GM12878 (cell line): Measurements from ENCODE around the gene THOC6.

Experiments
- CHD4 ChIP-seq: fragments of 200-600 bp; sonication (generic); IDR thresholded peaks from 2 replicates; pipeline ENCODE4 v1.6.1; 2016; ENCODE audit warnings: mild to moderate bottlenecking
- JUND ChIP-seq: IDR thresholded peaks from 2 replicates; pipeline ENCODE4 v1.6.1; 2012; ENCODE audit warnings: low read depth, mild to moderate bottlenecking, low read length, improper control_type of control experiment, moderate library complexity
- POLR2AphosphoS5 ChIP-seq: IDR thresholded peaks from 2 replicates; pipeline ENCODE4 v1.6.1; 2011; ENCODE audit warnings: mild to moderate bottlenecking, low read length, inconsistent platforms
- RBBP5 ChIP-seq: fragments of 200-600 bp; sonication (generic); conservative IDR thresholded peaks from 2 replicates; pipeline ENCODE4 v1.6.1; 2016
- SRF ChIP-seq, 2 experiments: IDR thresholded peaks; 2 replicates each; pipeline ENCODE4 v1.6.1; 2011; ENCODE audit warnings: low read depth in 2 of 2, low read length in 2 of 2, mild to moderate bottlenecking in 1 of 2, moderate library complexity in 1 of 2
- TAF1 ChIP-seq: IDR thresholded peaks from 2 replicates; pipeline ENCODE4 v1.6.1; 2011; ENCODE audit warnings: mild to moderate bottlenecking, low read depth, low read length, borderline replicate concordance
- YY1 ChIP-seq: IDR thresholded peaks from 2 replicates; pipeline ENCODE4 v1.6.1; 2011; ENCODE audit warnings: low read depth, mild to moderate bottlenecking, low read length
- TF ChIP-seq, protein P1 (sequence below), 3 experiments: IDR thresholded peaks in 2 of 3; conservative IDR thresholded peaks in 1 of 3; 2 replicates each; pipeline ENCODE4 v1.5.1; 2011; ENCODE audit warnings: low read depth in 3 of 3, low read length in 3 of 3, mild to moderate bottlenecking in 3 of 3, control low read depth in 2 of 3, moderate library complexity in 2 of 3, inconsistent platforms in 1 of 3, mixed read lengths in 1 of 3; ENCODE audit not compliant: control insufficient read depth in 2 of 3, insufficient read depth in 1 of 3; ENCODE audit errors: extremely low read depth in 1 of 3
- TF ChIP-seq, protein P2 (sequence below): IDR thresholded peaks from 2 replicates; pipeline ENCODE4 v1.6.1; 2012; ENCODE audit warnings: mild to moderate bottlenecking, low read depth, low read length
- TF ChIP-seq, protein P3 (sequence below): fragments of 450-650 bp; formaldehyde crosslinking; IDR thresholded peaks from 2 replicates; pipeline ENCODE4 v1.4.0; 2020; ENCODE audit warnings: mild to moderate bottlenecking, moderate library complexity
- TF ChIP-seq, protein P4 (sequence below): fragments of 450-650 bp; formaldehyde crosslinking; IDR thresholded peaks from 2 replicates; pipeline ENCODE4 v1.4.0; 2022; ENCODE audit warnings: mild to moderate bottlenecking, moderate library complexity
- TF ChIP-seq, protein P5 (sequence below): IDR thresholded peaks from 2 replicates; pipeline ENCODE4 v1.6.1; 2011; ENCODE audit warnings: low read depth, low read length, improper control_type of control experiment, borderline replicate concordance

DNA sequence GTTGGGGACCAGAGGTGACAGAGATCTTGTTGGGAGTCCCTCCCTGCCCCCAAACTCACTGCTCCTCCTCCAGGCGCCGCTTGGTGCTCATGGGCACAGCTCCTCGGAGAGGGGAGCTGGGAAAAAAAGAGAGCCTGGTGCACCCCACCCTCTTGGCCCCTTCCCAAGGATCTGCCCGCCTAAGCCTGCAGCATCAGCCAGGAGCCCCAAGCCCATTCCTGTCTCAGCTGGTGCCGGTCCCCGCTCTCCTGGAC, 493 bp upstream of the THOC6 start:
- no peak for TF ChIP-seq YY1
- no peak for TF ChIP-seq JUND
- TF ChIP-seq, protein P1, sequence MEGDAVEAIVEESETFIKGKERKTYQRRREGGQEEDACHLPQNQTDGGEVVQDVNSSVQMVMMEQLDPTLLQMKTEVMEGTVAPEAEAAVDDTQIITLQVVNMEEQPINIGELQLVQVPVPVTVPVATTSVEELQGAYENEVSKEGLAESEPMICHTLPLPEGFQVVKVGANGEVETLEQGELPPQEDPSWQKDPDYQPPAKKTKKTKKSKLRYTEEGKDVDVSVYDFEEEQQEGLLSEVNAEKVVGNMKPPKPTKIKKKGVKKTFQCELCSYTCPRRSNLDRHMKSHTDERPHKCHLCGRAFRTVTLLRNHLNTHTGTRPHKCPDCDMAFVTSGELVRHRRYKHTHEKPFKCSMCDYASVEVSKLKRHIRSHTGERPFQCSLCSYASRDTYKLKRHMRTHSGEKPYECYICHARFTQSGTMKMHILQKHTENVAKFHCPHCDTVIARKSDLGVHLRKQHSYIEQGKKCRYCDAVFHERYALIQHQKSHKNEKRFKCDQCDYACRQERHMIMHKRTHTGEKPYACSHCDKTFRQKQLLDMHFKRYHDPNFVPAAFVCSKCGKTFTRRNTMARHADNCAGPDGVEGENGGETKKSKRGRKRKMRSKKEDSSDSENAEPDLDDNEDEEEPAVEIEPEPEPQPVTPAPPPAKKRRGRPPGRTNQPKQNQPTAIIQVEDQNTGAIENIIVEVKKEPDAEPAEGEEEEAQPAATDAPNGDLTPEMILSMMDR (IDR thresholded peaks at IDR 0.05 in 2 of 3, conservative IDR thresholded peaks at IDR 0.05 in 1 of 3; ENCODE audit: control insufficient read depth in 2 of 3, extremely low read depth in 1 of 3, insufficient read depth in 1 of 3, low read depth in 3 of 3, low read length in 3 of 3), result no peak
- no peak for TF ChIP-seq POLR2AphosphoS5
- TF ChIP-seq, protein P2, sequence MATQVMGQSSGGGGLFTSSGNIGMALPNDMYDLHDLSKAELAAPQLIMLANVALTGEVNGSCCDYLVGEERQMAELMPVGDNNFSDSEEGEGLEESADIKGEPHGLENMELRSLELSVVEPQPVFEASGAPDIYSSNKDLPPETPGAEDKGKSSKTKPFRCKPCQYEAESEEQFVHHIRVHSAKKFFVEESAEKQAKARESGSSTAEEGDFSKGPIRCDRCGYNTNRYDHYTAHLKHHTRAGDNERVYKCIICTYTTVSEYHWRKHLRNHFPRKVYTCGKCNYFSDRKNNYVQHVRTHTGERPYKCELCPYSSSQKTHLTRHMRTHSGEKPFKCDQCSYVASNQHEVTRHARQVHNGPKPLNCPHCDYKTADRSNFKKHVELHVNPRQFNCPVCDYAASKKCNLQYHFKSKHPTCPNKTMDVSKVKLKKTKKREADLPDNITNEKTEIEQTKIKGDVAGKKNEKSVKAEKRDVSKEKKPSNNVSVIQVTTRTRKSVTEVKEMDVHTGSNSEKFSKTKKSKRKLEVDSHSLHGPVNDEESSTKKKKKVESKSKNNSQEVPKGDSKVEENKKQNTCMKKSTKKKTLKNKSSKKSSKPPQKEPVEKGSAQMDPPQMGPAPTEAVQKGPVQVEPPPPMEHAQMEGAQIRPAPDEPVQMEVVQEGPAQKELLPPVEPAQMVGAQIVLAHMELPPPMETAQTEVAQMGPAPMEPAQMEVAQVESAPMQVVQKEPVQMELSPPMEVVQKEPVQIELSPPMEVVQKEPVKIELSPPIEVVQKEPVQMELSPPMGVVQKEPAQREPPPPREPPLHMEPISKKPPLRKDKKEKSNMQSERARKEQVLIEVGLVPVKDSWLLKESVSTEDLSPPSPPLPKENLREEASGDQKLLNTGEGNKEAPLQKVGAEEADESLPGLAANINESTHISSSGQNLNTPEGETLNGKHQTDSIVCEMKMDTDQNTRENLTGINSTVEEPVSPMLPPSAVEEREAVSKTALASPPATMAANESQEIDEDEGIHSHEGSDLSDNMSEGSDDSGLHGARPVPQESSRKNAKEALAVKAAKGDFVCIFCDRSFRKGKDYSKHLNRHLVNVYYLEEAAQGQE, result no peak
- TF ChIP-seq, protein P3, sequence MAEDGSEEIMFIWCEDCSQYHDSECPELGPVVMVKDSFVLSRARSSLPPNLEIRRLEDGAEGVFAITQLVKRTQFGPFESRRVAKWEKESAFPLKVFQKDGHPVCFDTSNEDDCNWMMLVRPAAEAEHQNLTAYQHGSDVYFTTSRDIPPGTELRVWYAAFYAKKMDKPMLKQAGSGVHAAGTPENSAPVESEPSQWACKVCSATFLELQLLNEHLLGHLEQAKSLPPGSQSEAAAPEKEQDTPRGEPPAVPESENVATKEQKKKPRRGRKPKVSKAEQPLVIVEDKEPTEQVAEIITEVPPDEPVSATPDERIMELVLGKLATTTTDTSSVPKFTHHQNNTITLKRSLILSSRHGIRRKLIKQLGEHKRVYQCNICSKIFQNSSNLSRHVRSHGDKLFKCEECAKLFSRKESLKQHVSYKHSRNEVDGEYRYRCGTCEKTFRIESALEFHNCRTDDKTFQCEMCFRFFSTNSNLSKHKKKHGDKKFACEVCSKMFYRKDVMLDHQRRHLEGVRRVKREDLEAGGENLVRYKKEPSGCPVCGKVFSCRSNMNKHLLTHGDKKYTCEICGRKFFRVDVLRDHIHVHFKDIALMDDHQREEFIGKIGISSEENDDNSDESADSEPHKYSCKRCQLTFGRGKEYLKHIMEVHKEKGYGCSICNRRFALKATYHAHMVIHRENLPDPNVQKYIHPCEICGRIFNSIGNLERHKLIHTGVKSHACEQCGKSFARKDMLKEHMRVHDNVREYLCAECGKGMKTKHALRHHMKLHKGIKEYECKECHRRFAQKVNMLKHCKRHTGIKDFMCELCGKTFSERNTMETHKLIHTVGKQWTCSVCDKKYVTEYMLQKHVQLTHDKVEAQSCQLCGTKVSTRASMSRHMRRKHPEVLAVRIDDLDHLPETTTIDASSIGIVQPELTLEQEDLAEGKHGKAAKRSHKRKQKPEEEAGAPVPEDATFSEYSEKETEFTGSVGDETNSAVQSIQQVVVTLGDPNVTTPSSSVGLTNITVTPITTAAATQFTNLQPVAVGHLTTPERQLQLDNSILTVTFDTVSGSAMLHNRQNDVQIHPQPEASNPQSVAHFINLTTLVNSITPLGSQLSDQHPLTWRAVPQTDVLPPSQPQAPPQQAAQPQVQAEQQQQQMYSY (CRISPR knock-in tag), result no peak
- TF ChIP-seq TAF1, result no peak
- TF ChIP-seq, protein P4, sequence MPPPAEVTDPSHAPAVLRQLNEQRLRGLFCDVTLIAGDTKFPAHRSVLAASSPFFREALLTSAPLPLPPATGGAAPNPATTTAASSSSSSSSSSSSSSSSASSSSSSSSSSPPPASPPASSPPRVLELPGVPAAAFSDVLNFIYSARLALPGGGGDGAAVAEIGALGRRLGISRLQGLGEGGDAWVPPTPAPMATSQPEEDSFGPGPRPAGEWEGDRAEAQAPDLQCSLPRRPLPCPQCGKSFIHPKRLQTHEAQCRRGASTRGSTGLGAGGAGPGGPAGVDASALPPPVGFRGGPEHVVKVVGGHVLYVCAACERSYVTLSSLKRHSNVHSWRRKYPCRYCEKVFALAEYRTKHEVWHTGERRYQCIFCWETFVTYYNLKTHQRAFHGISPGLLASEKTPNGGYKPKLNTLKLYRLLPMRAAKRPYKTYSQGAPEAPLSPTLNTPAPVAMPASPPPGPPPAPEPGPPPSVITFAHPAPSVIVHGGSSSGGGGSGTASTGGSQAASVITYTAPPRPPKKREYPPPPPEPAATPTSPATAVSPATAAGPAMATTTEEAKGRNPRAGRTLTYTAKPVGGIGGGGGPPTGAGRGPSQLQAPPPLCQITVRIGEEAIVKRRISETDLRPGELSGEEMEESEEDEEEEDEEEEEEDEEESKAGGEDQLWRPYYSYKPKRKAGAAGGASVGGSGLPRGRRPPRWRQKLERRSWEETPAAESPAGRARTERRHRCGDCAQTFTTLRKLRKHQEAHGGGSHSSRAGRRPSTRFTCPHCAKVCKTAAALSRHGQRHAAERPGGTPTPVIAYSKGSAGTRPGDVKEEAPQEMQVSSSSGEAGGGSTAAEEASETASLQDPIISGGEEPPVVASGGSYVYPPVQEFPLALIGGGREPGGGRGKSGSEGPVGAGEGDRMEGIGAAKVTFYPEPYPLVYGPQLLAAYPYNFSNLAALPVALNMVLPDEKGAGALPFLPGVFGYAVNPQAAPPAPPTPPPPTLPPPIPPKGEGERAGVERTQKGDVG (CRISPR knock-in tag), result no peak
- no peak for TF ChIP-seq CHD4
- TF ChIP-seq RBBP5, result no peak
- TF ChIP-seq SRF (IDR thresholded peaks at IDR 0.05; ENCODE audit: low read depth in 2 of 2, low read length in 2 of 2), result no peak
- TF ChIP-seq, protein P5, sequence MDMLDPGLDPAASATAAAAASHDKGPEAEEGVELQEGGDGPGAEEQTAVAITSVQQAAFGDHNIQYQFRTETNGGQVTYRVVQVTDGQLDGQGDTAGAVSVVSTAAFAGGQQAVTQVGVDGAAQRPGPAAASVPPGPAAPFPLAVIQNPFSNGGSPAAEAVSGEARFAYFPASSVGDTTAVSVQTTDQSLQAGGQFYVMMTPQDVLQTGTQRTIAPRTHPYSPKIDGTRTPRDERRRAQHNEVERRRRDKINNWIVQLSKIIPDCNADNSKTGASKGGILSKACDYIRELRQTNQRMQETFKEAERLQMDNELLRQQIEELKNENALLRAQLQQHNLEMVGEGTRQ, result no peak
